ENCODE measurements around the gene SPATA7.

The SPATA7 gene

DNA sequence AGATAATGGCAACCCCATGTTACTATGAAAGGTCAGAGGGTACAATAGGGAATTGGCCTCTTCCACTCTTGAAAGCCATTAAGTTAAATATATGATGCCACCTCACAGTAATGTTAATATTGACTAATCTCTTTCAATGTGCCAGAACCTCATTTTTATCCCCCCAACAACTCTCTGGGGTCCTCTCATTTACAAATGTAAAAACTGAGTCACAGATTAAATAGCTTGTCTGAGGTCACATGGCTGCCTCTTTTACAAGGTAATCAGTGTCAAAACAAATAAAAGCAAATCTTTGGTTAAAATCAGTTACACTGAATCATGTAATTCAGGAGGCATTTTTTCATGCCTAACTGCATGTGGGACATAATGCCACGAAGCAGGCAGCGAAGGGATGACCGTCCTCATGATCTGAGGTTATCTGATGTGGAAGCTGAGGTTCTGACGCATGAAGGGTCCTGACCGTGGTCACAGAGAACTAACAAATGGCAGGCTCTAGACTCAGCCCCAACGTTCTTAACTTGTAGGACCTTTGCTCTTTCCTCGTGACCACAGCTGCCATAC is 90.8 kb downstream of the SPATA7 start:
- no peak for TF ChIP-seq TAF1 (IDR thresholded peaks at IDR 0.05; ENCODE audit: borderline replicate concordance, insufficient read depth, low read length)
- TF ChIP-seq POLR2AphosphoS5 (IDR thresholded peaks at IDR 0.05; ENCODE audit: low read depth, low read length), result no peak
- TF ChIP-seq, protein P1, sequence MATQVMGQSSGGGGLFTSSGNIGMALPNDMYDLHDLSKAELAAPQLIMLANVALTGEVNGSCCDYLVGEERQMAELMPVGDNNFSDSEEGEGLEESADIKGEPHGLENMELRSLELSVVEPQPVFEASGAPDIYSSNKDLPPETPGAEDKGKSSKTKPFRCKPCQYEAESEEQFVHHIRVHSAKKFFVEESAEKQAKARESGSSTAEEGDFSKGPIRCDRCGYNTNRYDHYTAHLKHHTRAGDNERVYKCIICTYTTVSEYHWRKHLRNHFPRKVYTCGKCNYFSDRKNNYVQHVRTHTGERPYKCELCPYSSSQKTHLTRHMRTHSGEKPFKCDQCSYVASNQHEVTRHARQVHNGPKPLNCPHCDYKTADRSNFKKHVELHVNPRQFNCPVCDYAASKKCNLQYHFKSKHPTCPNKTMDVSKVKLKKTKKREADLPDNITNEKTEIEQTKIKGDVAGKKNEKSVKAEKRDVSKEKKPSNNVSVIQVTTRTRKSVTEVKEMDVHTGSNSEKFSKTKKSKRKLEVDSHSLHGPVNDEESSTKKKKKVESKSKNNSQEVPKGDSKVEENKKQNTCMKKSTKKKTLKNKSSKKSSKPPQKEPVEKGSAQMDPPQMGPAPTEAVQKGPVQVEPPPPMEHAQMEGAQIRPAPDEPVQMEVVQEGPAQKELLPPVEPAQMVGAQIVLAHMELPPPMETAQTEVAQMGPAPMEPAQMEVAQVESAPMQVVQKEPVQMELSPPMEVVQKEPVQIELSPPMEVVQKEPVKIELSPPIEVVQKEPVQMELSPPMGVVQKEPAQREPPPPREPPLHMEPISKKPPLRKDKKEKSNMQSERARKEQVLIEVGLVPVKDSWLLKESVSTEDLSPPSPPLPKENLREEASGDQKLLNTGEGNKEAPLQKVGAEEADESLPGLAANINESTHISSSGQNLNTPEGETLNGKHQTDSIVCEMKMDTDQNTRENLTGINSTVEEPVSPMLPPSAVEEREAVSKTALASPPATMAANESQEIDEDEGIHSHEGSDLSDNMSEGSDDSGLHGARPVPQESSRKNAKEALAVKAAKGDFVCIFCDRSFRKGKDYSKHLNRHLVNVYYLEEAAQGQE (IDR thresholded peaks at IDR 0.05; ENCODE audit: insufficient read depth in 1 of 2, low read depth in 2 of 2, low read length in 2 of 2), result no peak

DNA sequence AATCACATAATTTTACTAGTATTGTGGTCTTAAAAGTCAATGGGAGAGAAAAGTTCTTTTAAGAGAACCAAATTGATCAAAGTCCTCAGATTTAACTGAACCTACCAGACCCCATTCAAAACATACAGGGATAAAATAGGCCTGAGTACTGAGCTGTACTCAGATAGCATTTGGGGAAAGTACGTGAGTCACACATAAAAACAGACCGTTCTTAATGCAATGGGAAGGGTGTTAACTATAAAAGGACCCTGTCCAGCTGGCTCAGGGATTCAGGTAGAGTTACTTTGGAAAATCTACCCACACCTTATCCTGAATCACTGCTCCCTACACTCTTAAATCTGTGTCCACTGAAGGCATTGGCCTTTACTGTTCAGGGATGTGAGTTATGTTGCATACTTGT is 91.4 kb downstream of the SPATA7 start:
- TF ChIP-seq FOXP2 (optimal IDR thresholded peaks at IDR 0.05; ENCODE audit: borderline replicate concordance, extremely low read depth, extremely low read length, insufficient read depth) (no peak), SIN3A (IDR thresholded peaks at IDR 0.05; ENCODE audit: borderline replicate concordance, insufficient read depth, low read length) (no peak), POLR2AphosphoS5 (IDR thresholded peaks at IDR 0.05; ENCODE audit: low read depth, low read length) (no peak), TAF1 (IDR thresholded peaks at IDR 0.05; ENCODE audit: borderline replicate concordance, insufficient read depth, low read length) (no peak)
- TF ChIP-seq, protein P1 (IDR thresholded peaks at IDR 0.05; ENCODE audit: insufficient read depth in 1 of 2, low read depth in 2 of 2, low read length in 2 of 2), result no peak

DNA sequence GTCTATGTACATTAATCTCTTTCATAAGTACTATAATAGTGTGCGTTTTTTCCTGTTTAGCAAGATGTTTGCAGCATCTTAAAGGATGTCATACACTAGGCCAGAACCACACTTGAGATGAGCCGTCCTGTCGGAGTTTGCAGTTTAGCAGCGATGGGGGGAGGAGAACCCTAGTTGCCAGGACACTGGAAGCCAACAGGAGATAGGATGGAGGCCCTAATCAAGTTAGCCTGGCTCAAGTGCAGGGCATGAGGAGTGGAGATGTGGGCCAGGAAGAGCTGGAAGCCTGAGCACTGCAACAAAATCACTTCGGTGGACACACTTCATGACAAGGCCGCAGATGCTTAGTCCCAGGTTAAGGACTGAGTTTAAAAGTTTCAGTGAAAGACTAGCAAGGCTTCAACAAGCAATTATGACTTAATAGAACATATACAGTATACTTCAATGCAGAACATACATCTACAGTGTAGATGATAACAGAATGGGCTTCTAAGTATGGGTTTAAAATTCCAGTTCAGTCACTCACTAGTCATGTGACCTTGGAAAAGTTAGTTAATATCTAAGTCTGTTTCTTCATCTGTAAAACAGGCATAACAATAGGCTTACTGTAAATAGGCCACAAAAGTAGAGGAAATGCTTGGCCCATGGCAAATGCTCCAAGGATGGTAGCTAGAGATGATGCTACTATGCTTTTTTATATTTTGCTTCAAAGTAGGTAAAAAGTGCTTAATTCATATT is 92.2 kb downstream of the SPATA7 start:
- TF ChIP-seq SIN3A (IDR thresholded peaks at IDR 0.05; ENCODE audit: borderline replicate concordance, insufficient read depth, low read length) (no peak), TAF1 (IDR thresholded peaks at IDR 0.05; ENCODE audit: borderline replicate concordance, insufficient read depth, low read length) (no peak), POLR2AphosphoS5 (IDR thresholded peaks at IDR 0.05; ENCODE audit: low read depth, low read length) (no peak), FOXP2 (optimal IDR thresholded peaks at IDR 0.05; ENCODE audit: borderline replicate concordance, extremely low read depth, extremely low read length, insufficient read depth) (no peak)
- TF ChIP-seq, protein P1 (IDR thresholded peaks at IDR 0.05; ENCODE audit: insufficient read depth in 1 of 2, low read depth in 2 of 2, low read length in 2 of 2), result no peak

DNA sequence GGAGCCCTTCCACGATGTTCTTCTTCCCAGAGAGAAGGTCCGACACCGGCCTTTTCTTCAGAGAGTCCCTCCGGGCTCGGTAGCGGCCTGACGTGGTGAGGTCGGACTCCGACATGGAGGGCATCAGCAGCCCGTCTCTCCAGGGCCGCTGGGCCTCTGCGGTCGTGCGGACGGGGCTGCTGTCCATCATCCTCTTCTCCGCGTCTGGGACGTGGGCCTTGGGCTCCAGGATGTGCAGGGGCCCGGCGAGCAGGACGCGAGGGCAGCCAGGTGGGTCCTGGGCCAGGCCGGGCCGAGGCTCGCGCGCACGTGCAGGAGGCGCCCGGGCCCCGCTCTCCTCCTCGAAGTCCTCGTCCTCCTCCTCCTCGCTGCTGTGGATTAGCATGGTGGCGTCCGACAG is 93.5 kb downstream of the SPATA7 start:
- TF ChIP-seq, protein P1 (IDR thresholded peaks at IDR 0.05; ENCODE audit: insufficient read depth in 1 of 2, low read depth in 2 of 2, low read length in 2 of 2), result no peak
- TF ChIP-seq POLR2AphosphoS5 (IDR thresholded peaks at IDR 0.05; ENCODE audit: low read depth, low read length) (no peak), TAF1 (IDR thresholded peaks at IDR 0.05; ENCODE audit: borderline replicate concordance, insufficient read depth, low read length) (no peak), SIN3A (IDR thresholded peaks at IDR 0.05; ENCODE audit: borderline replicate concordance, insufficient read depth, low read length) (no peak), FOXP2 (optimal IDR thresholded peaks at IDR 0.05; ENCODE audit: borderline replicate concordance, extremely low read depth, extremely low read length, insufficient read depth) (no peak)

All from PFSK-1 (cell line).